Mucosa of rectum (tissue), 2 donors: ENCODE results near the gene TMA7.

Source experiments
- H3K27ac ChIP-seq, 2 donors: one replicate each; pipeline ENCODE4 v1.7.0; 2013; ENCODE audit warnings: inconsistent platforms in 2 of 2, low read depth in 2 of 2, low read length in 2 of 2
- H3K27me3 ChIP-seq, 2 donors: one replicate each; pipeline ENCODE4 v1.7.0; 2013; ENCODE audit warnings: low read length in 2 of 2; ENCODE audit not compliant: control insufficient read depth in 2 of 2, insufficient read depth in 2 of 2
- H3K36me3 ChIP-seq, 2 donors: one replicate each; pipeline ENCODE4 v1.7.0; 2013; ENCODE audit warnings: low read length in 2 of 2; ENCODE audit not compliant: control insufficient read depth in 2 of 2, insufficient read depth in 2 of 2
- H3K4me1 ChIP-seq, 2 donors: one replicate each; pipeline ENCODE4 v1.7.0; 2013; ENCODE audit warnings: low read length in 2 of 2, mild to moderate bottlenecking in 1 of 2; ENCODE audit not compliant: control insufficient read depth in 2 of 2, insufficient read depth in 2 of 2
- H3K4me3 ChIP-seq, 2 donors: one replicate each; pipeline ENCODE4 v1.7.0; 2013; ENCODE audit warnings: low read length in 2 of 2
- H3K9ac ChIP-seq, 2 donors: one replicate each; pipeline ENCODE4 v1.7.0; 2013; ENCODE audit warnings: low read length in 2 of 2, low read depth in 1 of 2, mild to moderate bottlenecking in 1 of 2
- H3K9me3 ChIP-seq, 2 donors: one replicate each; pipeline ENCODE4 v1.7.0; 2013; ENCODE audit warnings: low read length in 2 of 2; ENCODE audit not compliant: control insufficient read depth in 2 of 2
- donor health status: healthy.
- donor health status: Normal muscosa, but diverticular disease.

The TMA7 gene

GRCh38 chr3:48429317-48429959, 10.6 kb upstream of the TMA7 start:
- peaks cover 58 to 61% of the 10 kb centered on the region in 2 donors for H3K4me1 ChIP-seq
- H3K9ac ChIP-seq: peak overlapping the region; percentile 72 to 86
- no peaks in the 10 kb centered on the region for H3K27me3 ChIP-seq
- H3K9me3 ChIP-seq: no peaks in the 10 kb centered on the region
- peaks cover 0 to 4% of the 10 kb centered on the region in 2 donors for H3K36me3 ChIP-seq
- peak overlapping the region; percentile 70 to 71 for H3K4me3 ChIP-seq
- peak overlapping the region; percentile 87 to 88 for H3K27ac ChIP-seq

GRCh38 chr3:48429960-48430707, 9.9 kb upstream of the TMA7 start, which contains the start of gene PLXNB1:
Gene PLXNB1 (minus strand): TSS chr3:48430086. CDS start chr3:48424611, 5,475 bp downstream.
- no peaks in the 10 kb centered on the region for H3K27me3 ChIP-seq
- no peaks in the 10 kb centered on the region for H3K9me3 ChIP-seq
- peaks cover 65 to 68% of the 10 kb centered on the region in 2 donors for H3K4me1 ChIP-seq
- peak within 1 kb of the TSS; percentile 87 to 88 for H3K27ac ChIP-seq
- peak within 1 kb of the TSS; percentile 72 to 86 for H3K9ac ChIP-seq
- peaks cover 0 to 4% of the 10 kb centered on the region in 2 donors for H3K36me3 ChIP-seq
- H3K4me3 ChIP-seq: peak within 1 kb of the TSS; percentile 70 to 71

DNA sequence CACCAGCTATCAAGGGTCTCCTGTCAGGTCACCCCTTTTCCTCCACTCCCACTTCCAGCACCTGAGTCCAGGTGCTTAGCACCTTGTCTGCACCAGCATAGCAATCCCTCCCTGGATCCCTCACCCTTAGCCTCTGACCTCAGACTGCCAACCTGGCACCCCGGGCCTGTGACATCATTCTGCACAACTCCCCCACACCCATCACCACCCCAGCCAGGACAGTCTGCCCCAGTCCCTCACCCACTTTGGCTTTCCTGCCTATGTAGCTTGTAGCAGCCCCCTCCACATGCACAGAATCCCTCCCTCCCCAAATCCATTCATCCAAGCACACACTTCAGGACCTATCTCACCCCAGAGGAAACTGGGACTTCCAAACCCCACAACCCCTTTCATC, 9.4 kb upstream of the TMA7 start:
- Histone ChIP-seq H3K4me3 (no peak overlapping the region), H3K36me3 (peaks cover 0 to 4% of the 10 kb centered on the region in 2 donors), H3K4me1 (peaks cover 66 to 70% of the 10 kb centered on the region in 2 donors), H3K9ac (peak overlapping the region in 1 of 2 donors; percentile 86), H3K27me3 (no peaks in the 10 kb centered on the region), H3K9me3 (no peaks in the 10 kb centered on the region), H3K27ac (peak overlapping the region; percentile 87 to 88)

GRCh38 chr3:48431224-48432029, 8.6 kb upstream of the TMA7 start:
- Histone ChIP-seq H3K9ac (peak overlapping the region in 1 of 2 donors; percentile 86), H3K36me3 (peaks cover 0 to 4% of the 10 kb centered on the region in 2 donors), H3K27me3 (no peaks in the 10 kb centered on the region), H3K4me3 (no peak overlapping the region), H3K27ac (no peak overlapping the region), H3K4me1 (peaks cover 61 to 63% of the 10 kb centered on the region in 2 donors), H3K9me3 (no peaks in the 10 kb centered on the region)

DNA sequence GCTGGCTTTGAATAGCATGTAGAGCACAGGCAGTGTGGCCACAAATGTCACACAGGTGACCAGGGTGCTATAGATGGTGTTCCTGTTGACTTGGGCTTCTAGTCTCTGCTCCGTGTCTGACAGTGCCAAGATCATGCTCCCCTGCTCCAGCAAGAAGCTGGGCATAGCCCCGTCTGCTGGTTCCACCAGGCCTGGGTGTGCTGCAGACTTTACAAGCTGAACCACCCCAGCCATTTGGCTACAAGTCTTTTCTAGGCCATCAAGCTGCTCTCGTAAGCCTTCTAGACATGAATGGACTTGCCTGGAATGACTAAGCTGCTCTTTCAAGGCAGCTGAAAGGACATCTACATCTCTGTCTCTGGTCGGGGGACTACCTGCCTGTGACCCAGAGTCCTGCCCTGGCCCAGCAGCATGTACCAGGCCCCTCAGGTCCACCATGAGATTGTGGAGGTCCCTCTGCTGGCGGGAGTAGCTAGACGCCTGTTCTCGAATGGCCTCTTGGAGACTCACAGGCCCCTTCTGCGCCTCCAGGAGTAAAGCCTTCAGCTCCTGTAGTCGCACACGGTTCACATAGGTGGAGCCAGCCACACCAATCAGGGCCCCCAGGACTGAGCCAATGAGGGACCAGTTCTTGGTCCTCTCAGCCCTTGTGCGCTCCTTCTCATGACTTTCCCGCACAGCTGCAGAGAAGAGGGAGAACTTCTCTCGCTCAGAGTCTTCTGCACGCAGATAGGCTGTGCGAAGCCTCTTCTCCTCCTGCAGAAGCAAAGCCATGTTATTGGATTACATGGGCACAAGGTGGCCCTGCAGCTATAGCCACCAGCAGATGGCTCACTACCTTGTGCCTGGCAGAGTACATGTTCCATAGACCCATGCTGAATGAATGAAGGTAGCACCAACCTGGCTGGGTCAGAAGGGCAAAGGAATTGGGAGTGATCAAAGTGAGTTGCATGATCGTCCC, 7.4 kb upstream of the TMA7 start:
- Histone ChIP-seq H3K36me3 (peaks cover 0 to 4% of the 10 kb centered on the region in 2 donors), H3K9me3 (no peaks in the 10 kb centered on the region), H3K9ac (peak overlapping the region in 1 of 2 donors; percentile 29), H3K27ac (peak overlapping the region; percentile 82 to 84), H3K4me1 (peaks cover 49 to 51% of the 10 kb centered on the region in 2 donors), H3K27me3 (no peaks in the 10 kb centered on the region), H3K4me3 (peak overlapping the region; percentile 39 to 46)

DNA sequence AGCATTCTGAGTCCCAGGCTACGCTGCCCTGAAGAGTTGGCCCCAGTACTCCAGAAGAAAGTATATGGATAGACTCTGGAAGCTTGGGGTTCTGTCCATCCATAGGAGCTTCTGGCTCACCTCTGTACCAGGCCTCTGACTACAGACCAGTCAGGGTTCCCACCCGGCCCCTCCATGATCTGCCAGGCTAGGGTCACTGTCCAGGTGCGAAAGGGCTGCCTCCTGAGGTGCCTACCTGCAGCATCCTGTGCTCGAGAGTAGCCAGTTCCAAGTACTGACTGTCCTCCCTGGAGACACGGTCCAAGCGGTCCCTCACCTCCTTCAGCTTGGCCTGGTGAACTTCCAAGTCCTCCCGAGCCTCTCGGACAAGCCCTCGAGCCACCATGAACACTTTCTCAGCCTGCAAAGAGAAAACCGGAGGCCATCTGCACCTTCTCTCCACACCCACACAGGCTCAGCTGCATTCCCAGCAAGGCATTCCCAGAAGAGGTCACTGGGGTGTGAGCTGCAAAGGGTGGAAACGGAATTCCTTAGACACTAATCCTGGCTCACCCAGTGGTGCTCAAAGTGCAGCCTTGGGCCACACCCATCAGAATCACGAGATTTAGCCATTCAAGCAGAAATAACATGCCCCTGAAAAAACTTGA, 6.5 kb upstream of the TMA7 start:
- Histone ChIP-seq H3K27ac (peak overlapping the region; percentile 82 to 84), H3K4me1 (peaks cover 41 to 44% of the 10 kb centered on the region in 2 donors), H3K4me3 (peak overlapping the region; percentile 39 to 46), H3K9me3 (no peaks in the 10 kb centered on the region), H3K9ac (peak overlapping the region; percentile 29 to 54), H3K27me3 (no peaks in the 10 kb centered on the region), H3K36me3 (peaks cover 0 to 4% of the 10 kb centered on the region in 2 donors)

- peaks cover 44 to 47% of the 10 kb centered on the region in 2 donors for H3K4me1 ChIP-seq
- H3K27ac ChIP-seq: peak overlapping the region; percentile 82 to 84
- no peaks in the 10 kb centered on the region for H3K9me3 ChIP-seq
- H3K4me3 ChIP-seq: no peak overlapping the region
- H3K9ac ChIP-seq: peak overlapping the region in 1 of 2 donors; percentile 34
- H3K36me3 ChIP-seq: peaks cover 0 to 4% of the 10 kb centered on the region in 2 donors
- H3K27me3 ChIP-seq: no peaks in the 10 kb centered on the region
Measured at GRCh38 chr3:48434591-48435222, 5.3 kb upstream of the TMA7 start.

- no peak overlapping the region for H3K4me3 ChIP-seq
- peaks cover 41 to 45% of the 10 kb centered on the region in 2 donors for H3K4me1 ChIP-seq
- H3K9me3 ChIP-seq: no peaks in the 10 kb centered on the region
- peak overlapping the region in 1 of 2 donors; percentile 6 for H3K27ac ChIP-seq
- H3K36me3 ChIP-seq: peaks cover 0 to 4% of the 10 kb centered on the region in 2 donors
- H3K9ac ChIP-seq: peak overlapping the region in 1 of 2 donors; percentile 34
- no peaks in the 10 kb centered on the region for H3K27me3 ChIP-seq
Measured at GRCh38 chr3:48435223-48435595, 4.8 kb upstream of the TMA7 start.
